H9 (cell line): ENCODE measurements around the gene GGT6. TPM values are rescaled to one million over a fixed set of nuclear protein-coding genes. Genes with fewer than 3 reads are reported as not detected.

Experiments
- DNase-seq: peaks from one replicate; pipeline ENCODE4 v3.0.0-alpha.2; 2017
- H2AFZ ChIP-seq: one replicate; pipeline ENCODE4 v1.6.1; 2013; ENCODE audit warnings: mild to moderate bottlenecking, low read length, control low read depth, moderate library complexity
- H2AK5ac ChIP-seq: 2 replicates; pipeline ENCODE4 v1.6.1; 2013; ENCODE audit warnings: low read length, control low read depth, mixed read lengths; ENCODE audit not compliant: insufficient read length
- H2BK120ac ChIP-seq: one replicate; pipeline ENCODE4 v1.6.1; 2013; ENCODE audit warnings: low read depth, mild to moderate bottlenecking, low read length, control low read depth, inconsistent platforms; ENCODE audit not compliant: poor library complexity, severe bottlenecking
- H2BK12ac ChIP-seq: 2 replicates; pipeline ENCODE4 v1.6.1; 2013; ENCODE audit warnings: low read length, control low read depth, mixed read lengths, low read depth; ENCODE audit not compliant: insufficient read length
- H2BK15ac ChIP-seq: 2 replicates; pipeline ENCODE4 v1.6.1; 2013; ENCODE audit warnings: low read depth, low read length, control low read depth
- H2BK20ac ChIP-seq: one replicate; pipeline ENCODE4 v1.6.1; 2013; ENCODE audit warnings: low read depth, mild to moderate bottlenecking, low read length, control low read depth, inconsistent platforms; ENCODE audit not compliant: poor library complexity, severe bottlenecking
- H2BK5ac ChIP-seq: 2 replicates; pipeline ENCODE4 v1.6.1; 2013; ENCODE audit warnings: low read length, control low read depth, mixed read lengths; ENCODE audit not compliant: insufficient read length
- H3K14ac ChIP-seq: 2 replicates; pipeline ENCODE4 v1.6.1; 2013; ENCODE audit warnings: low read length, control low read depth; ENCODE audit not compliant: insufficient read depth
- H3K18ac ChIP-seq: 2 replicates; pipeline ENCODE4 v1.6.1; 2013; ENCODE audit warnings: low read depth, mild to moderate bottlenecking, mixed read lengths, low read length, control low read depth; ENCODE audit not compliant: insufficient read length
- H3K23ac ChIP-seq: 2 replicates; pipeline ENCODE4 v1.6.1; 2013; ENCODE audit warnings: low read length, control low read depth, mixed read lengths, low read depth; ENCODE audit not compliant: insufficient read length
- H3K23me2 ChIP-seq: 2 replicates; pipeline ENCODE4 v1.6.1; 2013; ENCODE audit warnings: low read depth, mild to moderate bottlenecking, mixed read lengths, low read length, control low read depth; ENCODE audit not compliant: insufficient read length, poor library complexity, severe bottlenecking
- H3K27ac ChIP-seq: 2 replicates; pipeline ENCODE4 v1.5.1; 2013; ENCODE audit warnings: low read length, control low read depth, mixed read lengths, low read depth; ENCODE audit not compliant: insufficient read length
- H3K27me3 ChIP-seq: 2 replicates; pipeline ENCODE4 v1.6.1; 2013; ENCODE audit warnings: low read length, control low read depth, inconsistent platforms; ENCODE audit not compliant: insufficient read depth
- H3K4ac ChIP-seq: 2 replicates; pipeline ENCODE4 v1.6.1; 2013; ENCODE audit warnings: low read depth, mild to moderate bottlenecking, control low read depth, inconsistent platforms, low read length, moderate library complexity
- H3K4me1 ChIP-seq: 2 replicates; pipeline ENCODE4 v1.6.1; 2013; ENCODE audit warnings: low read length, control low read depth, inconsistent platforms; ENCODE audit not compliant: insufficient read depth
- H3K4me2 ChIP-seq: 2 replicates; pipeline ENCODE4 v1.6.1; 2013; ENCODE audit warnings: low read length, control low read depth, mixed read lengths; ENCODE audit not compliant: insufficient read length, insufficient read depth
- H3K56ac ChIP-seq: 2 replicates; pipeline ENCODE4 v1.6.1; 2013; ENCODE audit warnings: low read depth, mild to moderate bottlenecking, mixed read lengths, low read length, control low read depth; ENCODE audit not compliant: insufficient read length
- H3K79me1 ChIP-seq: 2 replicates; pipeline ENCODE4 v1.6.1; 2013; ENCODE audit warnings: low read depth, mild to moderate bottlenecking, moderate library complexity, low read length, control low read depth, inconsistent platforms; ENCODE audit not compliant: insufficient read depth, poor library complexity, severe bottlenecking
- H3K79me2 ChIP-seq: 2 replicates; pipeline ENCODE4 v1.6.1; 2013; ENCODE audit warnings: low read length, control low read depth, inconsistent platforms; ENCODE audit not compliant: insufficient read depth
- H3K9ac ChIP-seq: 2 replicates; pipeline ENCODE4 v1.6.1; 2013; ENCODE audit warnings: low read length, control low read depth, mixed read lengths; ENCODE audit not compliant: insufficient read length; ENCODE audit errors: extremely low read depth
- H3K9me3 ChIP-seq: one replicate; pipeline ENCODE4 v1.6.1; 2013; ENCODE audit warnings: low read depth, low read length, inconsistent platforms; ENCODE audit not compliant: control insufficient read depth
- H3T11ph ChIP-seq: one replicate; pipeline ENCODE4 v1.6.1; 2013; ENCODE audit warnings: mild to moderate bottlenecking, low read length, control low read depth, inconsistent platforms
- H4K20me1 ChIP-seq: one replicate; pipeline ENCODE4 v1.6.1; 2013; ENCODE audit not compliant: control insufficient read depth, insufficient read length, insufficient read depth
- H4K5ac ChIP-seq: 2 replicates; pipeline ENCODE4 v1.6.1; 2013; ENCODE audit warnings: low read depth, mild to moderate bottlenecking, mixed read lengths, low read length, control low read depth; ENCODE audit not compliant: insufficient read length
- H4K8ac ChIP-seq: replicated peaks from 2 replicates; pipeline ENCODE4 v1.6.1; 2013; ENCODE audit warnings: low read length, control low read depth, mixed read lengths, low read depth; ENCODE audit not compliant: insufficient read length
- H4K91ac ChIP-seq: 2 replicates; pipeline ENCODE4 v1.6.1; 2013; ENCODE audit warnings: low read depth, mild to moderate bottlenecking, moderate library complexity, mixed read lengths, low read length, control low read depth; ENCODE audit not compliant: insufficient read length
- H3K27ac Mint-ChIP-seq, 3 experiments: 2 replicates in 2 of 3; 3 replicates in 1 of 3; pipeline ENCODE4 v1.8.0; 2020 to 2021; ENCODE audit warnings: mixed read lengths in 3 of 3, mild to moderate bottlenecking in 1 of 3, moderate library complexity in 1 of 3
- H3K27me3 Mint-ChIP-seq: 2 replicates; pipeline ENCODE4 v1.8.0; 2021; ENCODE audit warnings: low read depth, mild to moderate bottlenecking, moderate library complexity, mixed read lengths
- H3K36me3 Mint-ChIP-seq, 3 experiments: 2 replicates in 2 of 3; 3 replicates in 1 of 3; pipeline ENCODE4 v1.8.0; 2020 to 2021; ENCODE audit warnings: low read depth in 3 of 3, mixed read lengths in 3 of 3; ENCODE audit not compliant: insufficient read depth in 1 of 3
- H3K4me1 Mint-ChIP-seq, 2 experiments: 2 replicates each; pipeline ENCODE4 v1.8.0; 2020; ENCODE audit warnings: mixed read lengths in 2 of 2
- H3K4me3 Mint-ChIP-seq, 2 experiments: 2 replicates in 1 of 2; 3 replicates in 1 of 2; pipeline ENCODE4 v1.8.0; 2020 to 2021; ENCODE audit warnings: mild to moderate bottlenecking in 2 of 2, mixed read lengths in 2 of 2, moderate library complexity in 1 of 2
- H3K9me3 Mint-ChIP-seq, 2 experiments: 2 replicates in 1 of 2; 3 replicates in 1 of 2; pipeline ENCODE4 v1.8.0; 2020; ENCODE audit warnings: mild to moderate bottlenecking in 2 of 2, mixed read lengths in 2 of 2, moderate library complexity in 1 of 2
- CTCF ChIP-seq: fragments of 200-600 bp; sonication (generic); conservative IDR thresholded peaks from 3 replicates; pipeline ENCODE4 v1.8.0; 2021; ENCODE audit warnings: antibody characterized with exemption, mild to moderate bottlenecking
- WGBS: extraction: QIAGEN DNeasy Blood & Tissue Kit; methylation state at CpG from one replicate; pipeline ENCODE4 v1.1.7; 2013; ENCODE audit warnings: missing lambda C conversion rate, low lambda C conversion rate, mixed read lengths; ENCODE audit not compliant: insufficient read length; ENCODE audit errors: extremely low coverage; 5-methylcytosine and 5-hydroxymethylcytosine counted together
- total RNA-seq: library from RNA; stranded (reverse); gene quantifications from 2 replicates; pipeline ENCODE4 v1.2.1, GENCODE V29; 2021

GGT6 gene
- total RNA-seq, 1 experiment from 2014 or later: 0.17 TPM

- no peak overlapping the region for H3K4me2 ChIP-seq
- peaks cover 4% of the 10 kb centered on the region for H4K20me1 ChIP-seq
- no peak overlapping the region for H4K5ac ChIP-seq
- H2BK15ac ChIP-seq: no peak overlapping the region
- no peaks in the 10 kb centered on the region for H3K79me1 ChIP-seq
- H2AK5ac ChIP-seq: no peak overlapping the region
- WGBS: no CpG with 5 or more reads among the region's 14 CpGs
- no peaks in the 10 kb centered on the region for H3K9me3 ChIP-seq
- no peak overlapping the region for H3K4ac ChIP-seq
- no peaks in the 10 kb centered on the region for H3K23me2 ChIP-seq
- Mint-ChIP-seq H3K27me3 (no peaks in the 10 kb centered on the region; the same call in 1 of the 2 replicates), H3K4me1 (peaks cover under 1% of the 10 kb centered on the region in 2 experiments), H3K27ac (no peak overlapping the region; a peak in 1 of 7 replicates), H3K4me3 (no peak overlapping the region), H3K36me3 (peaks cover 28 to 84% (median 59%) of the 10 kb centered on the region in 3 experiments), H3K9me3 (no peaks in the 10 kb centered on the region)
- no peak for DNase-seq
- H2AFZ ChIP-seq: no peak overlapping the region
- H3K9ac ChIP-seq: no peak overlapping the region
- no peak overlapping the region for H3K56ac ChIP-seq
- H3K79me2 ChIP-seq: no peaks in the 10 kb centered on the region
- H2BK20ac ChIP-seq: no peak overlapping the region
- H3K27me3 ChIP-seq: no peaks in the 10 kb centered on the region
- H3K4me1 ChIP-seq: no peaks in the 10 kb centered on the region
- no peak overlapping the region for H2BK120ac ChIP-seq
- H4K8ac ChIP-seq: no peak overlapping the region
- H3K14ac ChIP-seq: no peak overlapping the region
- H3T11ph ChIP-seq: no peak overlapping the region
- TF ChIP-seq CTCF: no peak
- H2BK12ac ChIP-seq: no peak overlapping the region
- no peak overlapping the region for H3K27ac ChIP-seq
- no peak overlapping the region for H2BK5ac ChIP-seq
- no peak overlapping the region for H4K91ac ChIP-seq
- no peak overlapping the region for H3K18ac ChIP-seq
- H3K23ac ChIP-seq: no peak overlapping the region
Observed at GRCh38 chr17:4542003-4542725, 18.2 kb downstream of the GGT6 start.
